ENCODE results near the gene CRYGN. TPM values are rescaled to one million over a fixed set of nuclear protein-coding genes. Genes with fewer than 3 reads are reported as not detected.

The CRYGN gene
- polyA plus RNA-seq, 4 donors: 0.31 to 4.0 (median 2.6) TPM

GRCh38 chr7:151393031-151393977 lies 46.6 kb downstream of the CRYGN start:
- DNase-seq (ENCODE audit: low read depth in 4 of 4, low spot score in 3 of 4): no peak

DNA sequence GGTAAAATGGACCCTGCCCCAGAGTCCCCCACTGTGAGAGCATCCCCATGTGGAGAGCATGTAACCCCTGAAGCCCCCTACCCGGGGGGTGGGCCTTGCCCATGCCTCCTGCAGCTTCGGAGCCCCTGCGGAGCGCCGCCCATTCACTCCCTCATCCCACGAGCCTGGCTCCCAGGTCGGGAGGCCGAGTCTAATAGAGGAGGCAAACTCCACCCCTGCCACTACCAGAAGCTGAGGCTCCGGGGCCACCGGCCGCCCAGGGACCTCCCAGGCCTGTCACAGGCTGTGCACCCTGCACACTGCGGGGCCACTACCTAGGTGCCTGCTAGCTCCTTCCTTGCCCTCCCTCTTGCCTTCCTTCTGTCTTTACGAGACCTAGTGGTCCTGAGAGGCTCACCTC lies 47.5 kb downstream of the CRYGN start:
- DNase-seq (ENCODE audit: low read depth in 4 of 4, low spot score in 3 of 4): no peak

GRCh38 chr7:151392002-151392401 lies 47.9 kb downstream of the CRYGN start:
- DNase-seq (ENCODE audit: low read depth in 4 of 4, low spot score in 3 of 4): no peak

DNA sequence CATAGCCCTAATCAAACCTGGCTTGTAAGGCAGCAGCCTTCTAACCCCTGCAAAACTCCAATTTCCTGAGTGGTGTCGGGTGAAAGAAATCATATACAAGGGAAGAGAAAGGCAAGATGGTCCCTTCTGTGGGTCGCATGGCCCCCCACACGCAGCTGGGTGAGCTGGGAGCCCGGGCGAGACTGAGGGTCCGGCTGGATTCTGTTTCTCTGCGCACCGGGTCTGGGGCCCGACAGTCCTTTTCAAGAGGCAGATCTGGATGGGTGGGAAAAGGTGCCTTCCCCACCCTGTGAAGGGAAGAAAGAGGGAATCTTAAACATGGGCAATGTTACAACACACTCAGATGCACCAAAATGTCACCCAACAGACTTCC lies 48.6 kb downstream of the CRYGN start:
- DNase-seq (ENCODE audit: low read depth in 4 of 4, low spot score in 3 of 4): no peak

DNA sequence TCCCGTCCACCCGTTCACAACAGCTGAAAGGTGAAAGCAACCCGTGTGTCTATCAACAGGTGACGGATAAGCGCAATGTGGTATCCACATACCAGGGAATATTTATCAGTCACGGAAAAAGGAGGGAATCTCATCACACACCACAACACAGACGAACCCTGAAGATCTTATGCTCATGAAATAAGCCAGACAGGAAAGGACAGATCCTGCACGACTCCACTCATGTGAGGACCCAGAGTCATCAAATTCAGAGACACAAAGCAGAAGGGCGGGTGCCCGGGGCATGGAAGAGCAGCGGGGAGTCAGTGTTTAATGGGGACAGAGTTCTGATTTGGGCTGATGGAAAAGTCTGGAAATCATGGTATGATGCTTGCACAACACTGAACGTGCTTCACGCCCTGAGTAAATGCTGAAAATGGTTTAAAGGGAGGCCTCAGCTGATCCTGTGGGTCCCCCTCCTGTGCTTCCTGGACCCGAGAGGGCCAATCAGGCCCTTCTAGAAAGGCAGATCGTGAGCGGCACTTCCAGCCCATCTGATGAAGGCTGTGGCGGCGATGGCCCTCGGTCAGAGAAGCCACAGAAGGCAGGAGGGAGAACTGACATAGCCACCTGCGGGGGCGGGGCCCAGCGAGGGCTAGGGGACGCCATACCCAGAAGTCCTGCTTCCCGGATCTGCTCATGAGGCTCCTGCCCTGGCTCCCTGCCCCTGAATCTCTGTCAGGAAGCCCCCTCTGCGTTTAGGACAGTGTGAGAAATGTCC lies 49.2 kb downstream of the CRYGN start:
- no peak for DNase-seq (ENCODE audit: low read depth in 4 of 4, low spot score in 3 of 4)

GRCh38 chr7:151389768-151390597 lies 50.0 kb downstream of the CRYGN start:
- no peak for DNase-seq (ENCODE audit: low read depth in 4 of 4, low spot score in 3 of 4)

- DNase-seq (ENCODE audit: low read depth in 4 of 4, low spot score in 3 of 4): no peak
Measured at GRCh38 chr7:151389096-151389767, 50.7 kb downstream of the CRYGN start.

GRCh38 chr7:151388430-151388829 lies 51.5 kb downstream of the CRYGN start:
- no peak for DNase-seq (ENCODE audit: low read depth in 4 of 4, low spot score in 3 of 4)

DNA sequence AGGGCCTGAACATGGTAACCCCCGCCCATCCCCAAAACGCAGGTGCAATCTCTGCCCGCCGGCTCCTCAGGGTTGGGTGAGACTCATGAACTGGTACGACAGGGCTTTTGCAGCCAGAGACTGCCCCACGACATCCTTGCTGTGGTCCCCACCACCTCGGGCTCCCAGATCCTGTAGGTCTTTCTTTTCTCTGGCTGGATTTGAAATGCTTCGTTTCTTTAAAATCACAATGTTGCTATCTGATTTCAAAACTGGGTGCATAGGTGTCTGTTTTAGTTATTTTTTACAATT lies 52.0 kb downstream of the CRYGN start:
- no peak for DNase-seq (ENCODE audit: low read depth in 4 of 4, low spot score in 3 of 4)

DNA sequence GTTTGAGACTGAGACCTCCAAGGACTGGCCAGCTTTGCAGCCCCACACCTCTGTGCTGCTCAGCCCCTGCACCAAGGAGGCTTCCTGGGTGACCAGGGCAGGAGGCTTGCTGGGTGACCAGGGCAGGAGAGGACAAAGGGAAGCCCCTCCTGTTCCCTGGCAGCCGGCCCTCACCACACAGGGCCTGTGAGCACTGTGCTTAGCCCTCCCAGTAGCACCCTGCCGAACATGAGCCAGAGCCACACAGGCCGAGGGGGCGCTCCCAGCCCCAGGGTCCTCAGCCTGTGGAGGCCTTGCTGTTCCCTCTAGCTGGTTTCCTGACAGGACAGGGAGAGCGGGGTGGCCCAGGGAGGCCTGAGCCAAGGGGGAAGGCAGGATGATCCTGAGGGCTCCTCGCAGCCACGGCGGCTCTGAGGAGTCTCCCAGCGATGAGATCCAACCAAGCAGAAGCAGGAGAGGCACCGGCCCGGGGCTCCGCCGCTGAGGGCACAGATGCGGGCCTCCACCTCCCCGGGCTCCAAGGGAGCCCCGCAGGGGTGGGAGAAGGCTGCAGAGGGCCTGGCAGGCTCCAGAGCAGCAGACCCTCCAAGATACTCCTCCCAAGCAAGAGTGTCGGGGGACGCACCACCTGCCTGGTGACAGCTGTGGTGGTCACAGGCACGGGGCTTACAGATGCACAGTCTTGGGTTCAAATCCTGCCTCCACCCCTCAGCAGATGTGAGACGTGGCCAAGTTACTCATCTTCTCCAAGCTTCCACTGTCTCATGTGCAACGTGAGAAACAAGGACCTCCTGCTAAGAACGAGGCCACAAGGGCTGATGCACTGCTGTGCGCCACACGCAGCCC lies 52.6 kb downstream of the CRYGN start:
- no peak for DNase-seq (ENCODE audit: low read depth in 4 of 4, low spot score in 3 of 4)

GRCh38 chr7:151386301-151387160 lies 53.4 kb downstream of the CRYGN start:
- DNase-seq (ENCODE audit: low read depth in 4 of 4, low spot score in 3 of 4): no peak

- no peak for DNase-seq (ENCODE audit: low read depth in 4 of 4, low spot score in 3 of 4)
Measured at GRCh38 chr7:151385626-151386300, 54.2 kb downstream of the CRYGN start.

- DNase-seq (ENCODE audit: low read depth in 4 of 4, low spot score in 3 of 4): no peak
Measured at GRCh38 chr7:151384776-151385625, 54.9 kb downstream of the CRYGN start.

DNA sequence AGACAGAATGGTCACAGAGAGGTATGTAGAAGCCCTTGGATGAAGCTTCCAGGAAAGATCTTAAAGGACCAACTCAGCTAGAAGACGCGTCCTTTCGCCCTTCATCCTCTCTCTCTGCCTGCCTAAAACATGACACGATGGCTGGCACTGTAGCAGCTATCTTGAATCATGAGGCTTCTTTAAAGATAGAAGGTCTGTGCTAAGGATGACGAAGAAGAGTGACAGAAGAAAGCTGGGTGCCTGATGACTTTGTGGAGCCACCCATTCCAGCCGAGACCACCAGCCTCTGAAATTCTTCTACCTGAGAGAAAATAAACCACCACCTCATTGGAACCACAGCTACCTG lies 55.6 kb downstream of the CRYGN start:
- no peak for DNase-seq (ENCODE audit: low read depth in 4 of 4, low spot score in 3 of 4)

GRCh38 chr7:151383638-151384351 lies 56.1 kb downstream of the CRYGN start:
- no peak for DNase-seq (ENCODE audit: low read depth in 4 of 4, low spot score in 3 of 4)

GRCh38 chr7:151382079-151382885 lies 57.7 kb downstream of the CRYGN start:
- no peak for DNase-seq (ENCODE audit: low read depth in 4 of 4, low spot score in 3 of 4)
